IMR-90 (cell line): ENCODE data around the gene CXCL16. TPM values are rescaled to one million over a fixed set of nuclear protein-coding genes. Genes with fewer than 3 reads are reported as not detected.

Source experiments
- ATAC-seq: fragments of 200-7000 bp; cut with Tn5 transposase; 2 replicates; pipeline ENCODE4 v1.9.1; 2020; ENCODE audit warnings: low read depth, mild to moderate bottlenecking, moderate library complexity
- BruUV-seq: library from RNA; stranded (reverse); fragments of 400-500 nt; replicated peaks from 2 replicates; lab custom pipeline; 2021; lab: Mats Ljungman, UMichigan
- CTCF ChIA-PET: fragments of 300-600 bp; formaldehyde crosslinking; extraction: SDS; loops from one replicate; lab custom pipeline; 2021; ENCODE audit warnings: antibody characterized with exemption; lab: Yijun Ruan, JAX
- POLR2A ChIA-PET: fragments of 300-600 bp; sonication (Branson Sonifier 250); formaldehyde crosslinking; loops from one replicate; lab custom pipeline; 2022; ENCODE audit warnings: antibody characterized with exemption; ENCODE audit not compliant: unreplicated experiment; lab: Charles Lee
- DNase-seq: peaks from one replicate; pipeline ENCODE4 v3.0.0; 2013
- H2AFZ ChIP-seq: replicated peaks from 2 replicates; pipeline ENCODE3; 2013; ENCODE audit warnings: low read length, mild to moderate bottlenecking; ENCODE audit not compliant: poor library complexity
- H2AK5ac ChIP-seq: 2 replicates; pipeline ENCODE4 v1.6.1; 2013; ENCODE audit warnings: low read depth, low read length, inconsistent platforms
- H2AK9ac ChIP-seq: replicated peaks from 2 replicates; pipeline ENCODE3; 2013; ENCODE audit warnings: mild to moderate bottlenecking, low read depth, low read length, moderate library complexity; ENCODE audit not compliant: poor library complexity
- H2BK120ac ChIP-seq: 2 replicates; pipeline ENCODE4 v1.6.1; 2013; ENCODE audit warnings: low read depth, low read length, inconsistent platforms
- H2BK15ac ChIP-seq: 3 replicates; pipeline ENCODE4 v1.6.1; 2013; ENCODE audit warnings: low read depth, low read length, inconsistent platforms
- H2BK20ac ChIP-seq: 2 replicates; pipeline ENCODE4 v1.6.1; 2013; ENCODE audit warnings: low read depth, mild to moderate bottlenecking, inconsistent platforms, low read length, moderate library complexity
- H2BK5ac ChIP-seq: 2 replicates; pipeline ENCODE4 v1.6.1; 2013; ENCODE audit warnings: mild to moderate bottlenecking, low read depth, low read length, inconsistent platforms; ENCODE audit not compliant: poor library complexity, severe bottlenecking
- H3K14ac ChIP-seq: replicated peaks from 2 replicates; pipeline ENCODE4 v1.6.1; 2013; ENCODE audit warnings: low read depth, low read length, inconsistent platforms
- H3K18ac ChIP-seq: 2 replicates; pipeline ENCODE4 v1.6.1; 2013; ENCODE audit warnings: low read depth, low read length, control low read depth
- H3K23ac ChIP-seq: 2 replicates; pipeline ENCODE4 v1.6.1; 2013; ENCODE audit warnings: low read depth, low read length, inconsistent platforms
- H3K27ac ChIP-seq: 2 replicates; pipeline ENCODE4 v1.5.1; 2013; ENCODE audit warnings: mild to moderate bottlenecking, control low read depth, low read length; ENCODE audit not compliant: insufficient read depth
- H3K27me3 ChIP-seq: 2 replicates; pipeline ENCODE4 v1.6.1; 2013; ENCODE audit warnings: low read length; ENCODE audit not compliant: control insufficient read depth, insufficient read depth
- H3K36me3 ChIP-seq: 2 replicates; pipeline ENCODE4 v1.6.1; 2013; ENCODE audit warnings: low read length, mixed read lengths; ENCODE audit not compliant: control insufficient read depth, insufficient read depth
- H3K4ac ChIP-seq: 2 replicates; pipeline ENCODE4 v1.6.1; 2013; ENCODE audit warnings: low read depth, low read length, inconsistent platforms
- H3K4me1 ChIP-seq: 2 replicates; pipeline ENCODE4 v1.6.1; 2013; ENCODE audit warnings: low read length, mixed read lengths; ENCODE audit not compliant: control insufficient read depth, insufficient read depth
- H3K4me2 ChIP-seq: 2 replicates; pipeline ENCODE4 v1.6.1; 2013; ENCODE audit warnings: low read depth, mild to moderate bottlenecking, control low read depth, low read length, moderate library complexity
- H3K4me3 ChIP-seq: 2 replicates; pipeline ENCODE4 v1.5.1; 2013; ENCODE audit warnings: low read depth, mild to moderate bottlenecking, control low read depth, low read length, moderate library complexity; ENCODE audit not compliant: insufficient read depth
- H3K56ac ChIP-seq: 2 replicates; pipeline ENCODE4 v1.6.1; 2013; ENCODE audit warnings: low read length, inconsistent platforms; ENCODE audit not compliant: insufficient read depth; ENCODE audit errors: extremely low read depth
- H3K79me1 ChIP-seq, 2 experiments: 2 replicates each; pipeline ENCODE4 v1.6.1; 2013; ENCODE audit warnings: low read length in 2 of 2, inconsistent platforms in 1 of 2, low read depth in 1 of 2
- H3K9ac ChIP-seq: 2 replicates; pipeline ENCODE4 v1.6.1; 2013; ENCODE audit warnings: low read depth, low read length, control low read depth
- H3K9me1 ChIP-seq: 2 replicates; pipeline ENCODE4 v1.6.1; 2013; ENCODE audit warnings: low read length, inconsistent platforms; ENCODE audit not compliant: insufficient read depth
- H3K9me3 ChIP-seq: 2 replicates; pipeline ENCODE4 v1.6.1; 2013; ENCODE audit warnings: low read length; ENCODE audit not compliant: control insufficient read depth, insufficient read depth
- H4K20me1 ChIP-seq: 2 replicates; pipeline ENCODE4 v1.6.1; 2013; ENCODE audit warnings: low read length, inconsistent platforms; ENCODE audit not compliant: insufficient read depth
- H4K5ac ChIP-seq: 2 replicates; pipeline ENCODE4 v1.6.1; 2013; ENCODE audit warnings: mild to moderate bottlenecking, low read depth, low read length, control low read depth
- H4K8ac ChIP-seq, 2 experiments: 2 replicates each; pipeline ENCODE4 v1.6.1; 2013; ENCODE audit warnings: low read depth in 2 of 2, low read length in 2 of 2, control low read depth in 1 of 2, inconsistent platforms in 1 of 2
- H4K91ac ChIP-seq: 2 replicates; pipeline ENCODE4 v1.6.1; 2013; ENCODE audit warnings: low read depth, low read length, inconsistent platforms; ENCODE audit not compliant: insufficient read depth
- BHLHE40 ChIP-seq: fragments of 150-350 bp; IDR thresholded peaks from 2 replicates; pipeline ENCODE4 v1.6.1; 2016; ENCODE audit warnings: mild to moderate bottlenecking, low read depth, low read length
- CEBPB ChIP-seq: IDR thresholded peaks from 2 replicates; pipeline ENCODE4 v1.6.1; 2012; ENCODE audit warnings: low read depth, low read length, improper control_type of control experiment
- CHD1 ChIP-seq: IDR thresholded peaks from 2 replicates; pipeline ENCODE4 v1.6.1; 2012; ENCODE audit warnings: low read depth, low read length, improper control_type of control experiment
- FOS ChIP-seq: fragments of 150-350 bp; IDR thresholded peaks from 2 replicates; pipeline ENCODE4 v1.6.1; 2016; ENCODE audit warnings: low read depth, low read length
- MAFK ChIP-seq: IDR thresholded peaks from 2 replicates; pipeline ENCODE4 v1.6.1; 2012; ENCODE audit warnings: low read depth, low read length, improper control_type of control experiment
- MAZ ChIP-seq: IDR thresholded peaks from 2 replicates; pipeline ENCODE4 v1.6.1; 2012; ENCODE audit warnings: low read depth, mild to moderate bottlenecking, low read length, improper control_type of control experiment, moderate library complexity, borderline replicate concordance
- MXI1 ChIP-seq: IDR thresholded peaks from 2 replicates; pipeline ENCODE4 v1.6.1; 2012; ENCODE audit warnings: low read depth, mild to moderate bottlenecking, low read length, moderate library complexity, borderline replicate concordance
- NFE2L2 ChIP-seq: fragments of 150-350 bp; IDR thresholded peaks from 2 replicates; pipeline ENCODE4 v1.6.1; 2016; ENCODE audit warnings: low read depth, mild to moderate bottlenecking, low read length
- POLR2A ChIP-seq: IDR thresholded peaks from 2 replicates; pipeline ENCODE4 v1.6.1; 2012; ENCODE audit warnings: mild to moderate bottlenecking, low read depth, low read length
- RAD21 ChIP-seq: IDR thresholded peaks from 2 replicates; pipeline ENCODE4 v1.6.1; 2012; ENCODE audit warnings: low read length, improper control_type of control experiment
- RCOR1 ChIP-seq: IDR thresholded peaks from 2 replicates; pipeline ENCODE4 v1.6.1; 2012; ENCODE audit warnings: mild to moderate bottlenecking, low read length, improper control_type of control experiment; ENCODE audit not compliant: insufficient replicate concordance
- RFX5 ChIP-seq: IDR thresholded peaks from 2 replicates; pipeline ENCODE4 v1.8.0; 2012; ENCODE audit warnings: low read depth, mild to moderate bottlenecking, low read length, moderate library complexity
- SMC3 ChIP-seq: fragments of 150-350 bp; IDR thresholded peaks from 2 replicates; pipeline ENCODE4 v1.6.1; 2016; ENCODE audit warnings: low read depth, mild to moderate bottlenecking, antibody characterized with exemption, low read length, moderate library complexity
- WGBS, 2 experiments: methylation state at CpG; one replicate each; pipeline versions ENCODE4 v1.1.5 to v1.1.7; 2013; ENCODE audit warnings: missing lambda C conversion rate in 2 of 2; ENCODE audit not compliant: insufficient read length in 1 of 2; ENCODE audit errors: extremely low coverage in 2 of 2; 5-methylcytosine and 5-hydroxymethylcytosine counted together
- dilution Hi-C: fragments of 300-500 bp; cut with HindIII; formaldehyde crosslinking; loops from one replicate; pipeline ENCODE4 v1.14.3; 2018; ENCODE audit warnings: low sequenced_read_pairs; ENCODE audit not compliant: unreplicated experiment
- in situ Hi-C: fragments of 300-500 bp; cut with MboI; formaldehyde crosslinking; loops from 3 replicates; pipeline ENCODE4 v1.14.3; 2019; ENCODE audit warnings: low sequenced_read_pairs, inconsistent platforms, mixed read lengths
- intact Hi-C: fragments of 100-400 bp; cut with micrococcal nuclease; formaldehyde crosslinking; loops from 2 replicates; pipeline ENCODE4 v1.10.0; 2022
- polyA plus RNA-seq, 3 experiments: library from polyadenylated mRNA; depleted of rRNA; stranded (reverse); fragments of >200 nt; gene quantifications; 2 replicates each; pipeline ENCODE4 v1.2.3, GENCODE V29; 2012; ENCODE audit warnings: low replicate concordance in 1 of 3
- total RNA-seq: library from RNA; depleted of rRNA; stranded (reverse); fragments of >200 nt; gene quantifications from 2 replicates; pipeline ENCODE4 v1.2.3, GENCODE V29; 2012
- TF ChIP-seq, protein P1 (sequence below): fragments of 150-350 bp; IDR thresholded peaks from 2 replicates; pipeline ENCODE4 v1.6.1; 2017; ENCODE audit warnings: mild to moderate bottlenecking, antibody characterized with exemption, low read length, low read depth
- TF ChIP-seq, protein P2 (sequence below): fragments of 150-350 bp; IDR thresholded peaks from 2 replicates; pipeline ENCODE4 v1.6.1; 2016; ENCODE audit warnings: low read depth, mild to moderate bottlenecking, low read length, moderate library complexity, borderline replicate concordance
- TF ChIP-seq, protein P3 (sequence below): conservative IDR thresholded peaks from 2 replicates; pipeline ENCODE4 v1.5.1; 2012; ENCODE audit warnings: mild to moderate bottlenecking, low read depth, low read length, improper control_type of control experiment

Gene CXCL16
- total and polyA plus RNA-seq, 2 of the 4 experiments (the other 2 are of a cell fraction), result 0.36 to 1.6 TPM

GRCh38 chr17:4771519-4772234, 31.9 kb upstream of the CXCL16 start, which contains the start of gene TM4SF5:
TSS of gene TM4SF5 (plus strand) at chr17:4771886. CDS start at chr17:4771923, 37 bp downstream.
- Histone ChIP-seq H3K56ac (no peak within 1 kb of the TSS), H4K91ac (no peak within 1 kb of the TSS), H3K14ac (no peak within 1 kb of the TSS), H2AFZ (peak within 1 kb of the TSS; percentile 43), H3K23ac (no peak within 1 kb of the TSS), H2BK15ac (no peak within 1 kb of the TSS), H3K9ac (no peak within 1 kb of the TSS), H3K4me3 (no peak within 1 kb of the TSS), H3K9me3 (no peaks in the 10 kb centered on the region), H3K27me3 (peaks cover 30% of the 10 kb centered on the region), H3K4me1 (no peaks in the 10 kb centered on the region), H4K5ac (no peak within 1 kb of the TSS), H3K9me1 (no peaks in the 10 kb centered on the region), H4K8ac (no peak within 1 kb of the TSS), H2BK5ac (no peak within 1 kb of the TSS), H3K79me1 (no peaks in the 10 kb centered on the region), H2BK120ac (no peak within 1 kb of the TSS), H4K20me1 (no peaks in the 10 kb centered on the region; the same call in 1 of the 2 replicates), H2BK20ac (no peak within 1 kb of the TSS), H2AK9ac (peak within 1 kb of the TSS; percentile 82), H3K36me3 (no peaks in the 10 kb centered on the region), H3K27ac (no peak within 1 kb of the TSS), H3K4me2 (no peak within 1 kb of the TSS), H3K18ac (no peak within 1 kb of the TSS), H3K4ac (no peak within 1 kb of the TSS), H2AK5ac (no peak within 1 kb of the TSS)
- DNase-seq, result no peak
- TF ChIP-seq MAFK (no peak), RAD21 (no peak), FOS (no peak), CEBPB (no peak), RFX5 (no peak), SMC3 (no peak), POLR2A (no peak), RCOR1 (no peak), MXI1 (no peak), NFE2L2 (no peak), BHLHE40 (no peak), CHD1 (no peak), MAZ (no peak)
- TF ChIP-seq, protein P1, sequence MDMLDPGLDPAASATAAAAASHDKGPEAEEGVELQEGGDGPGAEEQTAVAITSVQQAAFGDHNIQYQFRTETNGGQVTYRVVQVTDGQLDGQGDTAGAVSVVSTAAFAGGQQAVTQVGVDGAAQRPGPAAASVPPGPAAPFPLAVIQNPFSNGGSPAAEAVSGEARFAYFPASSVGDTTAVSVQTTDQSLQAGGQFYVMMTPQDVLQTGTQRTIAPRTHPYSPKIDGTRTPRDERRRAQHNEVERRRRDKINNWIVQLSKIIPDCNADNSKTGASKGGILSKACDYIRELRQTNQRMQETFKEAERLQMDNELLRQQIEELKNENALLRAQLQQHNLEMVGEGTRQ, result no peak
- TF ChIP-seq, protein P2, sequence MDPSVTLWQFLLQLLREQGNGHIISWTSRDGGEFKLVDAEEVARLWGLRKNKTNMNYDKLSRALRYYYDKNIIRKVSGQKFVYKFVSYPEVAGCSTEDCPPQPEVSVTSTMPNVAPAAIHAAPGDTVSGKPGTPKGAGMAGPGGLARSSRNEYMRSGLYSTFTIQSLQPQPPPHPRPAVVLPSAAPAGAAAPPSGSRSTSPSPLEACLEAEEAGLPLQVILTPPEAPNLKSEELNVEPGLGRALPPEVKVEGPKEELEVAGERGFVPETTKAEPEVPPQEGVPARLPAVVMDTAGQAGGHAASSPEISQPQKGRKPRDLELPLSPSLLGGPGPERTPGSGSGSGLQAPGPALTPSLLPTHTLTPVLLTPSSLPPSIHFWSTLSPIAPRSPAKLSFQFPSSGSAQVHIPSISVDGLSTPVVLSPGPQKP, result no peak
- TF ChIP-seq, protein P3, sequence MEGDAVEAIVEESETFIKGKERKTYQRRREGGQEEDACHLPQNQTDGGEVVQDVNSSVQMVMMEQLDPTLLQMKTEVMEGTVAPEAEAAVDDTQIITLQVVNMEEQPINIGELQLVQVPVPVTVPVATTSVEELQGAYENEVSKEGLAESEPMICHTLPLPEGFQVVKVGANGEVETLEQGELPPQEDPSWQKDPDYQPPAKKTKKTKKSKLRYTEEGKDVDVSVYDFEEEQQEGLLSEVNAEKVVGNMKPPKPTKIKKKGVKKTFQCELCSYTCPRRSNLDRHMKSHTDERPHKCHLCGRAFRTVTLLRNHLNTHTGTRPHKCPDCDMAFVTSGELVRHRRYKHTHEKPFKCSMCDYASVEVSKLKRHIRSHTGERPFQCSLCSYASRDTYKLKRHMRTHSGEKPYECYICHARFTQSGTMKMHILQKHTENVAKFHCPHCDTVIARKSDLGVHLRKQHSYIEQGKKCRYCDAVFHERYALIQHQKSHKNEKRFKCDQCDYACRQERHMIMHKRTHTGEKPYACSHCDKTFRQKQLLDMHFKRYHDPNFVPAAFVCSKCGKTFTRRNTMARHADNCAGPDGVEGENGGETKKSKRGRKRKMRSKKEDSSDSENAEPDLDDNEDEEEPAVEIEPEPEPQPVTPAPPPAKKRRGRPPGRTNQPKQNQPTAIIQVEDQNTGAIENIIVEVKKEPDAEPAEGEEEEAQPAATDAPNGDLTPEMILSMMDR, result no peak
- ChIA-PET POLR2A (no interaction called here), CTCF (no interaction called here)
- dilution Hi-C loops (no loop called here), intact Hi-C loops (loop anchor here (2.0 kb wide), 1 partner anchor 41 kb away; the partner anchor contains the start of gene MED11), in situ Hi-C loops (no loop called here)
- no peak for ATAC-seq
- WGBS, 2 experiments, result 60% methylated on average over 6 of the region's 13 CpGs; no CpG with 5 or more reads in 1 of the 2 experiments
- BruUV-seq, result no TSS peak
